Motor neuron (in vitro differentiated cells): Measurements from ENCODE around the gene OMA1. TPM values are rescaled to one million over a fixed set of nuclear protein-coding genes. Genes with fewer than 3 reads are reported as not detected.

ENCODE experiments used
- ATAC-seq, 8 experiments: fragments of 200-7000 bp; cut with Tn5 transposase; replicated peaks in 6 of 8; 2 replicates each; pipeline ENCODE4 v1.8.0; 2021; ENCODE audit warnings: mild to moderate bottlenecking in 8 of 8, moderate library complexity in 8 of 8
- H3K27ac ChIP-seq, 2 donors: fragments of 250-450 bp; sonication (Bioruptor Pico); 2 replicates each; pipeline ENCODE4 v1.9.0; 2021; ENCODE audit warnings: antibody characterized with exemption in 2 of 2, mild to moderate bottlenecking in 2 of 2, moderate library complexity in 1 of 2
- H3K4me1 ChIP-seq, 2 donors: fragments of 250-450 bp; sonication (Bioruptor Pico); replicated peaks in 1 of 2; 2 replicates each; pipeline ENCODE4 v1.6.1; 2021; ENCODE audit warnings: antibody characterized with exemption in 2 of 2, mild to moderate bottlenecking in 2 of 2, moderate library complexity in 1 of 2
- H3K4me3 ChIP-seq, 5 donors: fragments of 250-450 bp; sonication (Bioruptor Pico); 2 replicates each; pipeline ENCODE4 v1.9.0; 2021; ENCODE audit warnings: antibody characterized with exemption in 5 of 5, mild to moderate bottlenecking in 5 of 5, moderate library complexity in 4 of 5
- WGBS, 10 experiments: fragments of 450-650 bp; shearing (Covaris generic); methylation state at CpG; one replicate each; pipeline ENCODE4 v1.0.0; 2022; 5-methylcytosine and 5-hydroxymethylcytosine counted together
- in situ Hi-C, 9 experiments: fragments of 400-800 bp; cut with MboI; loops; one replicate each; pipeline ENCODE4 v1.15.0; 2021; ENCODE audit warnings: low sequenced_read_pairs in 9 of 9, low pct_unique_long_range_greater_than_20kb in 2 of 9; ENCODE audit not compliant: unreplicated experiment in 9 of 9
- total RNA-seq, 8 experiments: library from RNA; unstranded; fragments of 300-600 nt; gene quantifications; 2 replicates each; pipeline versions ENCODE4 v1.2.3 to v1.2.4, GENCODE V29; 2022

Gene OMA1
- total RNA-seq, 8 experiments from 2014 or later = 9.5 to 20.9 (median 12.0) TPM

DNA sequence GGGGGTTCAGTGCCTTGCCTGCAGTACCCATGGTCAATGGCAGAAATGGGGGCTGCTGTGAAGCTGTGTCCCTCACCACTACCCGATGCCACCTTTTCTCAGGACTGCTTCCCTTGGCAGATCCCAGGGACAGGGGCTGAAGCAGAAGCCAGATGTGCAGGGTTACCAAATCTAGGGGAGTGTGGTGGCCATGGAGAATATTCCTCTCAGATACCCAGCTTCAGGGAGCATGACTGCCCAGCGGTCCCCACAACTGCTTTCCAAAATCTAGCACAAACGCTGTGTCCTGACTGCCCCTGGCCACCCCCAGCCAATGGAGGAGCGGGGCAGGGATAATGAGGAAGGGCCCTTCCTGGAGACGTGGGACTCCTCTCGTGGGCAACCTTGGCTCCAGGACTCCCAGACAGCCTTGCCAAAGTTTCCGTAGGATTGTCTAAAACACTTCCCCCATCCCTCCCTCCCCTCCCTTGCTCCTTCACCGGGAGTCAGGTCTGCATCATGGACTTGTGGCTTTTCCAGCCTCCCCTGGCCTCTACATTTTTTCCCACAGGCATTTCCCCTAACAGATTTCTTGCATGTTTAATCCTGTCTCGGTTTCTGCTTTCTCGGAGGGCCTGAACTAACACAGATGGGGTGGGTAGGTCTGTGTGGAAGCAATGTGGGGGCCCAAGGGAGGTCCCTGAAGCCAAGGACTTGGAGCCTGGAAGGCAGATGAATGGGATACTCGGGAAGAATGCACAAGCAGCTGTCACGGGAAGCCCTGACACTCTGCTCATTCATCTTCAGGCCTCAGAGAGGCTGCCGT is 80.5 kb downstream of the OMA1 start:
- Histone ChIP-seq H3K27ac (peak overlapping the region in 1 of 2 donors; percentile 4), H3K4me1 (peaks cover 31 to 60% of the 10 kb centered on the region in 2 donors), H3K4me3 (no peak overlapping the region)
- in situ Hi-C loops = no loop called here
- WGBS, 10 experiments = 7 to 60% (median 50%) methylated on average over 1 to 10 of the region's 13 CpGs; no CpG with 5 or more reads in 2 of the 10 experiments
- ATAC-seq = peak in 5 of 8 experiments; percentile 45 to 76 (median 61)

DNA sequence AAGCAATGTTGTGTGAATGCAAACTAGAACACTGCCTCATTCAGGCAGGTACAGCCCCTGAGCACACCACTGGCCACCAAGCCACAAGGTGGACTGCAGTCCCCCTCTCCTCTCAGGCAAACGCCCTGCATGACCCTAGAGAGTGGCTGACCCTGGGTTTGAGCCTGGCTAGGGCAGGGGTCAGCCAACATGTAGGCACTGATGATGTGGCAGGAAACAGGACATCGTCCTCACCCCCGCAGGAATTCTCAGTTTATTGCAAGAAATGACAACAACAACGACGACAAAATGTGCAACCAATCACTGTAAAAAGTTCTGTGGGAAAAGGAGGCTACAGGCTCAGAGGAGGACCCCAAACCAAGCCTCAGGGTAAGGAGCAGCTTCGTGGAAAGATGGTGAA is 81.3 kb downstream of the OMA1 start:
- no peak for ATAC-seq
- H3K27ac ChIP-seq = no peak overlapping the region
- in situ Hi-C loops = no loop called here
- H3K4me3 ChIP-seq = no peak overlapping the region
- H3K4me1 ChIP-seq = peaks cover 31 to 53% of the 10 kb centered on the region in 2 donors
- WGBS, 10 experiments = 25 to 100% (median 87%) methylated on average over 1 to 6 of the region's 6 CpGs

DNA sequence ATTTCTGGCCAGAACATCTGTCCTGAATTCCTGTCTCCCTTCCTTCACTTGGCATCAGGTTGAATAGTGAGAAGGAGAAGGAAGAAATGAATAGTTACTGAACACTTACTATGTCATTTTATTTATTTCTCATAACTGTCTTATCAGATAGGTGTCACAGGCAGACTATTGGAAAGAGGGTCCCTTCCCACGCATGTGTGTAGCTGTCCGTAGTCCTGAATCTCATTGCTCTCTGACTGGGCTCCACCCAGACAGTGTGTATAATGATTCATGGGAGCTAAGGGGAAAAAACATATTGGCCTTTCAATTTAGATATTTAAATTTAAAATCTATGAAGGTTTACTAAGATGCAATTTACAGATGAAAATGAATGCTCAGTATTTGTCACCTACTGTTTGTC is 86.1 kb downstream of the OMA1 start:
- Histone ChIP-seq H3K27ac (no peak overlapping the region), H3K4me1 (peaks cover 8 to 20% of the 10 kb centered on the region in 2 donors), H3K4me3 (no peak overlapping the region)
- WGBS, 10 experiments = 0 to 92% (median 69%) methylated on average over 1 to 2 of the region's 2 CpGs; no CpG with 5 or more reads in 4 of the 10 experiments
- peak in 4 of 8 experiments; percentile 49 to 67 (median 54) for ATAC-seq
- in situ Hi-C loops = no loop called here

DNA sequence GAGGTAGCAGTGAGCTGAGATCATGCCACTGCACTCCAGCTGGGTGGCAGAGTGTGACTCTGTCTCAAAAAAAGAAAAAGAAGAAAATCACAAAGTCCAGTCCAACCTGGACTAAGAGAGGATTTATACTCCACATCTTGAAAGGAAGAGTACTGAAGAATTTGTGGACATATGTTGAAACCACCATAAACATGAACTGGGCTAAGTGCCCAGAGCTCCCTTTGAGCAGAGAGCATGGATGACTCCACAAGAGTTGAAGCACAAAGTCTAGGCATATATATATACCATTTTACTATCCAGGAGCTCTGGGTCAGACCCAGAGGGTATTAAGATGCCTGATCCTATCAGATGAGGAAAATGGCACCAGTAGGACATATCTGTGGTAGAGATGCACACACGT is 86.6 kb downstream of the OMA1 start:
- ATAC-seq = no peak
- peaks cover 12 to 16% of the 10 kb centered on the region in 2 donors for H3K4me1 ChIP-seq
- 57 to 100% (median 76%) methylated on average over 1 of the region's 1 CpG; no CpG with 5 or more reads in 6 of the 10 experiments for WGBS, 10 experiments
- in situ Hi-C loops = no loop called here
- no peak overlapping the region for H3K27ac ChIP-seq
- no peak overlapping the region for H3K4me3 ChIP-seq

DNA sequence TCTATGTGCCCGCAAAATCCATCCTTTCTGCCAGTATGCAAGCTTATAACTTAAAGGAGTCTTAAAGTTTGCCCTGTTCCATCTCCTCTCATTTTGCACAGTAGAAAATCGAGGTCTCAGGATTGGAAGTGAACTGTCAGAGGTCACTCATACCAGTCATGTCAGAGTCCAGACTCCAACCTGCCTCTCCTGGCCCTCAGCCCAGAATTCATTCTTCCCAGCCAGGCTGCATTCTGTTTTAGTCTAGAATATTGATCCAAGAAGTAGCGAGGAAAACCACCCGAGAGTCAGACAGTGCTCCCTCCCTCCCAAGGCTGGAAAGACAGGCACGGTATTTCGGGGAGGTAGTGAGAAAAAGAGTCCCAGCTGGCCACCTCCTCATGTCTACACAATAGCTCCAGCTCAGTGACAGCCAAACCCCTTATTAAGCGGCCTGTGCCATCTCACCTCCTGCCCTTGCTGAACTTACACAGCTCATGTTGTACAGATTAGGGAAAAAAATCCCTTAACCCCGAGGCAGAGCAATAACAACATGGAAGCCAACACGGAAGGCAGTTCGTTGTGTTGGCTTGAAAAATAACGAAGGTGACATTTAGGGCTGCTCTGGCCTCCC is 89.4 kb downstream of the OMA1 start:
- ATAC-seq = no peak
- no peak overlapping the region for H3K27ac ChIP-seq
- WGBS, 10 experiments = 41 to 84% (median 75%) methylated on average over 4 to 11 of the region's 11 CpGs; no CpG with 5 or more reads in 1 of the 10 experiments
- in situ Hi-C loops = no loop called here
- H3K4me1 ChIP-seq = peaks cover 14 to 24% of the 10 kb centered on the region in 2 donors
- no peak overlapping the region for H3K4me3 ChIP-seq

DNA sequence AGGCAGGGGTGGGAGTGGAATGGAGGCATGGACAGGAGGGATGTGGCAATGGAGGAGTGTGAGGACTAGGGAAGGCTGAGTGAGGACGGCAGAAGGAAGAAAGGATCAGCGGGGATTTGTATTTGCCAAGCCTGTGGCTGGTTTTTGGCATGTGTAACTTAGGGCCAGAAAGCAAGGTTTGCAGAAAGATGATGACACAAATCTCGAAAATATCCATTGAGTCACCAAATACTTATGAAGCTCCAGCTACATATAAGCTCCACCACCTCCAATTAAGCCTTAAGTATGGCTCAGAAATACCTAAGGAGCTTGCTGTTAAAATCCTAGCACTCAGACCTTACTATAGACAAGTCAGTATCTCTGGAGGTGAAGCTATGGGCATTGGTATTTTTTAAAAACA is 90.1 kb downstream of the OMA1 start:
- H3K4me1 ChIP-seq = peaks cover 14 to 24% of the 10 kb centered on the region in 2 donors
- 10 to 96% (median 66%) methylated on average over 1 to 3 of the region's 3 CpGs; no CpG with 5 or more reads in 1 of the 10 experiments for whole genome bisulfite sequencing, 10 experiments
- H3K27ac ChIP-seq = no peak overlapping the region
- in situ Hi-C loops = no loop called here
- no peak overlapping the region for H3K4me3 ChIP-seq
- no peak for ATAC-seq

DNA sequence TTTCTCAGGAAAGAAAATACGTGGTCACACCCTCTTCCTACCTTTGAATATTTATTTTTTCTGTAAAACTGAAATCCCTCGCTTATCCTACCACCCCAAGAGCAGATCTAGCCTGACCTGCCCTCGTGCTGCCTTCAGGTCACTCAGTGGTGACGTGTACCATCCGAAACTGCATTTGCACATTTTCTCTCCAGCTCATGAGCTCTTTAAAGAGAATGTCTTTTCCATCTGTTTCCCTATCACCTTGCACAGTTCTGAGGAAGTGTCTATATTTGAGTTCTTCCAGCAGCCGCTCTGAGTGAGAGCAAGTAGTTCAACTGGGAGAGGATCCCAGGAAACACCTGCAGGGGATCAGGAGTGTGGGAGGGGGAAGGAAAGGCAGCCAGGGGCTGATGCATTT is 91.7 kb downstream of the OMA1 start:
- in situ Hi-C loops = no loop called here
- ATAC-seq = peak in 4 of 8 experiments; percentile 9 to 22 (median 18)
- 40 to 100% (median 83%) methylated on average over 1 to 6 of the region's 6 CpGs; no CpG with 5 or more reads in 2 of the 10 experiments for WGBS, 10 experiments
- Histone ChIP-seq H3K4me1 (peaks cover 14 to 24% of the 10 kb centered on the region in 2 donors), H3K27ac (no peak overlapping the region), H3K4me3 (no peak overlapping the region)

DNA sequence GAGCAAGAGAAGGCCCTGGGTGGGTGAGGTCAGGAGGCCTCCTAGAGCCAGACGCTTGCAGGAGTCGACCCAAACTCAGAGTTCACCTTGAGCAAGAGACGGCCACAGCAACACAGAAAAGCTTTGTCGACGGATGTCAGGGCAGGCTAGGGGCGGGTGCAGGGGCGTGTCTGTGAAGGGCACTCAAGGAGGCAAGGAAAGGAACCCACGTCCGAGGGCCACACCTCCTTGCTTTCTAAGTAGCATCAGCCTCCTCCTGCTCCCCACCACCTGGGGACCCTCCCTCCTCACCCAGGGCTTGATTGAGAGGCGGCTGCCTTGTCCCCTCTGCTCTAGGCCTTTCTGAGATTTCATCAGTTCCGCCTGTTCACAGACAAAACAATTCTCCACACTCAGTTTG is 92.1 kb downstream of the OMA1 start:
- ATAC-seq = peak in 4 of 8 experiments; percentile 41 to 62 (median 46)

DNA sequence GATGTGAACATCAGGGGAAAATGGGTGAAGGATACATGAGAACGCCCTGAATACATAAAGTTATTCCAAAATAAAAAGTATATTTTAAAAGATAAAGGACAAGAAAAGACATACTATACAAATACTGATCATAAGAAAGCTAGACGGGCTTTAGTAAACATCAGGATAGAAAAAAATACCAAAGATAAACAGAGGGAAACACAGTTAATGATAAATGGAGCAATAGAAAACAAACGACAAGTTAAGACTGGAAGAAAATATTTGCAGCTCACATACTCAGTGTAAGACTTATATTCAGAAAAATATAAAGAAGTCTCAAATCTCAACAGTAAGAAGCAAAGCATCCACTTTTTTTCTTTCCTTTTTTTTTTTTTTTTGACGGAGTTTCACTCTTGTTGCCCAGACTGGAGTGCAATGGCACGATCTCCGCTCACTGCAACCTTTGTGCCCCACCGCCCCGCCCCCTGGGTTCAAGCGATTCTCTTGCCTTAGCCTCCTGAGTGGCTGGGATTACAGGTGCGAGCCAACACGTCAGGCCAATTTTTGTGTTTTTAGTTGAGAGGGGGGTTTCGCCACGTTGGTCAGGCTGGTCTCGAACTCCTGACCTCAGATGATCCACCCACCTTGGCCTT is 94.8 kb downstream of the OMA1 start:
- ATAC-seq = no peak
- WGBS, 10 experiments = 54 to 96% (median 85%) methylated on average over 3 to 13 of the region's 14 CpGs
- H3K4me3 ChIP-seq = no peak overlapping the region

More for the DNA sequence above, 92.1 kb downstream of the OMA1 start:
- Histone ChIP-seq H3K4me1 (peaks cover 14 to 24% of the 10 kb centered on the region in 2 donors), H3K27ac (no peak overlapping the region), H3K4me3 (no peak overlapping the region)
- in situ Hi-C loops = no loop called here
- 71 to 100% (median 83%) methylated on average over 1 to 7 of the region's 11 CpGs; no CpG with 5 or more reads in 5 of the 10 experiments for WGBS, 10 experiments

DNA sequence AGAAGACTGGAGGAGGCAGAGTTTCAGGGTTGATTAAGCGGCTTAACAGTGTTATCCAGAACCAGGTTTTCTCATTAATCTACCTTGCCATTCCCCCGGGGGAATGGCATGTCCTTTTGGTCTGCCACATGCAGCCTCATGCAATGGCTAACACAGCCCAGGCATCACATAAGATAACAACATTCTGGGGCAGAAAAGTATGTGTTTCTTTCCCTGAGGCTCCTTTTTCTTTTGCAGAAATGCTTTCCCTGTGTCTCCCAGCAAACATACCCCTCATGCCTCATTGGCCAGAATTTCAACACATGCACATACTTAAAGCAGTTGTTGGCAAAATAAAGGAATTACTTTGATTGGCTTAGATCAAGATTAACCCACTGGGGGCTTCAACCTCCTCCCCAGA is 98.6 kb downstream of the OMA1 start:
- in situ Hi-C loops = no loop called here
- no peak overlapping the region for H3K27ac ChIP-seq
- ATAC-seq = peak in 1 of 8 experiments; percentile 18
- no peak overlapping the region for H3K4me3 ChIP-seq
- peaks cover 9 to 26% of the 10 kb centered on the region in 2 donors for H3K4me1 ChIP-seq
- 14 to 85% (median 50%) methylated on average over 1 to 2 of the region's 2 CpGs; no CpG with 5 or more reads in 1 of the 10 experiments for WGBS, 10 experiments

More for the DNA sequence above, 94.8 kb downstream of the OMA1 start:
- in situ Hi-C loops = no loop called here
- Histone ChIP-seq H3K27ac (no peak overlapping the region), H3K4me1 (peaks cover 13 to 23% of the 10 kb centered on the region in 2 donors)

DNA sequence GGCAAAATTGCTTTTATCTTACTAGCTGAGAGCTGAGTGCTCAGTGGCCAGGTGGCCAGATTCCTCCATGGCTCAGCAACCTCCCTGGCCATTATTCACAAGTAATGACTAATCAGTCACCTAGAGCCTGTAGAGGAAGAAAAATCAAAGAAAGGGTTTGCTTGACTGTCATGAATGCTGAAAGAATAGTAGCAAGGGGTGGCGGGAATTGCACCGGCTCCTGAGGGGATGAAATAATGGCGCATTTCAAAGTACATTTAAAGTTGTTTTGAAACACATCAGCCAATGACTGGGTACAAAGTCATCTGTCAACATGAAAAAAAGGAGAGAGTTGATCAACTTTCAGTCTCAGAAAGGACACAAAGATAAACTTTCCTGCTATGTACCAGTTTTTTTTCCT is 99.5 kb downstream of the OMA1 start:
- WGBS, 10 experiments = 22 to 89% (median 42%) methylated on average over 2 to 3 of the region's 3 CpGs; no CpG with 5 or more reads in 3 of the 10 experiments
- ATAC-seq = peak in 5 of 8 experiments; percentile 39 to 77 (median 64)
- H3K27ac ChIP-seq = no peak overlapping the region

DNA sequence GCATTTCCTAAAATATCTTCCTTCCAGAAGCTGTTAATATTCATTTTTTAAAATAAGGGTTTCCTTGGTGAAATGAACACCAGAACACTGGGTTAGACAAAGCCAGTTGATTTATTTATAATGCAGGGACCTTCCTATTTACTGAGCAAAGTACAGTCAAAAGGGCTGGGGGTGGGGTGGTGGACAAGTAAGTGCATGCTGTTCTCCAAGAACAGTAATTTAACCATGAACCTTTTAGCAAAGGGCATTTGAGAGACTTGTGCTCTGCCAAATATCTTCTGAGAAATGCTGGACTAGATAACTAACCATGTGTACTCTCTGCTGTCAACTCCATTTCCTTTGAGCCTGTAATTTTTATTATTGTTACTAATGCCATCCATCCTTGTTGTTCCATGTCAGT is 100.2 kb downstream of the OMA1 start:
- ATAC-seq = no peak
- H3K27ac ChIP-seq = no peak overlapping the region
- in situ Hi-C loops = no loop called here
- H3K4me1 ChIP-seq = peaks cover 20 to 38% of the 10 kb centered on the region in 2 donors
- no peak overlapping the region for H3K4me3 ChIP-seq

More for the DNA sequence above, 99.5 kb downstream of the OMA1 start:
- Histone ChIP-seq H3K4me3 (no peak overlapping the region), H3K4me1 (peaks cover 14 to 32% of the 10 kb centered on the region in 2 donors)
- in situ Hi-C loops = no loop called here
